Stimulated activated CD4-positive, alpha-beta T cell treated with anti-CD3 and anti-CD28 coated beads, Interleukin-12 subunit alpha, Interleukin-12 subunit beta, amount 100 ng/mL, for 24 hours (primary cell): ENCODE measurements around the gene CAPN5.

ENCODE experiments used
- DNase-seq, 2 experiments: peaks; one replicate each; pipeline ENCODE4 v3.0.0-alpha.2; 2020; ENCODE audit warnings: low read depth in 2 of 2

CAPN5 gene

DNA sequence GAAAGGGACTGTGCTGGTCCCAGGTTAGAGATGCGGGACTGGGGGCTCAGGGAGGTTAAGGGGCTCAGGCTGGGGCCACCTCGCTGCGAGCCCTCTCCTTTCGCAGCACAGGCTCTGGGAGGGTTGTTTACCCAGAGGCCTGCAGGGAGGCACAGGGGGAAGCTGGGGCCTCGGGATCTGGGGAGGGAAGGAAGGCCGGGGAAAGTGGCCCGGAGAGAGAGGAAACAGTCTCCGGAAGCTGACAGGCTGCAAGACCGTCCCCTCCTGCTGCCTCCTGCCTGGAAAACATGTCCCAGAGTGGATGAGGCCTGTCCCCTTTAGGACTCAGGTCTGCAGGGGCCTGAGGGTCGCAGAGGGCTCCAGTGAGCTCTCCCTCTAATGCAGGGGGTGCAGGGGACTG lies 106.7 kb downstream of the CAPN5 start:
- DNase-seq: no peak

DNA sequence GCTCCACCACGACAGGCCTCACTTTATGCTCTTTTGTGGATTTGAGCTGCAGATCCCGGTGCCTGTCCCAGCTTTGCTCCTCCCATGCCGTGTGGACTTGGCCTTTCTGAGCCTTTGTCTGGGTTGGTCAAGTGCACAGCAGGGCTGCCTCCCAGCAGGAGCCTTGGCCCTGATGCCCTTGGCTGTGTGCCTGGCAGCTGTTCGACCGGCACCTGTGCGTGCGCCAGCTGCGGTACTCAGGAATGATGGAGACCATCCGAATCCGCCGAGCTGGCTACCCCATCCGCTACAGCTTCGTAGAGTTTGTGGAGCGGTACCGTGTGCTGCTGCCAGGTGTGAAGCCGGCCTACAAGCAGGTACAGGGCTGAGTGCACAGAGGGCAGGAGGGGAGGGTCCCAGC lies 107.8 kb downstream of the CAPN5 start:
- no peak for DNase-seq

GRCh38 chr11:77175021-77175842 lies 108.5 kb downstream of the CAPN5 start:
- DNase-seq: no peak
